Anterior cingulate cortex (tissue), 58 donors: ENCODE data around the gene ITGAV.

ENCODE experiments used
- DNase-seq, 58 donors: peaks; one replicate each; lab custom pipeline; 2025; lab: John Stamatoyannopoulos, UW

ITGAV gene

GRCh38 chr2:186610785-186611184 is 20.9 kb downstream of the ITGAV start:
- no peak for DNase-seq

- DNase-seq = no peak
Measured at GRCh38 chr2:186611526-186611925, 21.7 kb downstream of the ITGAV start.

DNA sequence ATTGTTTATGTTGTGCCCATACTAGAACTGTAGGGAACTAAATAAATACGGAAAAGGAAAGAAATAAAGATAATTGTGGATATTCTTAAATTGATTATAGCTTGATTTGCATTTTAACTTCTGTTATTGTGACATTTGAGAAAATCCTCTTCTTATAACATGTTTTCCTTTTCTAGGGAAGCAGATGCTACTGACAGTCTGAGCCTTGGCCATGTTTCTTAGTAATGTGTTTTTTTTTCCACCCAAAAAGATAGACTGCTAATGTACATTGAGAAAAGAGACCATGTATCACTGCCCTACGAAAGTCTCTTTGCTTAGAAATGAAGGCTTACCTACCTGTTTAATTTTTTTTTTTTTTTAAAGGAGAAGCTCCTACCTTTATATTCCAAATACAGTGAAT is 22.2 kb downstream of the ITGAV start:
- DNase-seq = no peak

DNA sequence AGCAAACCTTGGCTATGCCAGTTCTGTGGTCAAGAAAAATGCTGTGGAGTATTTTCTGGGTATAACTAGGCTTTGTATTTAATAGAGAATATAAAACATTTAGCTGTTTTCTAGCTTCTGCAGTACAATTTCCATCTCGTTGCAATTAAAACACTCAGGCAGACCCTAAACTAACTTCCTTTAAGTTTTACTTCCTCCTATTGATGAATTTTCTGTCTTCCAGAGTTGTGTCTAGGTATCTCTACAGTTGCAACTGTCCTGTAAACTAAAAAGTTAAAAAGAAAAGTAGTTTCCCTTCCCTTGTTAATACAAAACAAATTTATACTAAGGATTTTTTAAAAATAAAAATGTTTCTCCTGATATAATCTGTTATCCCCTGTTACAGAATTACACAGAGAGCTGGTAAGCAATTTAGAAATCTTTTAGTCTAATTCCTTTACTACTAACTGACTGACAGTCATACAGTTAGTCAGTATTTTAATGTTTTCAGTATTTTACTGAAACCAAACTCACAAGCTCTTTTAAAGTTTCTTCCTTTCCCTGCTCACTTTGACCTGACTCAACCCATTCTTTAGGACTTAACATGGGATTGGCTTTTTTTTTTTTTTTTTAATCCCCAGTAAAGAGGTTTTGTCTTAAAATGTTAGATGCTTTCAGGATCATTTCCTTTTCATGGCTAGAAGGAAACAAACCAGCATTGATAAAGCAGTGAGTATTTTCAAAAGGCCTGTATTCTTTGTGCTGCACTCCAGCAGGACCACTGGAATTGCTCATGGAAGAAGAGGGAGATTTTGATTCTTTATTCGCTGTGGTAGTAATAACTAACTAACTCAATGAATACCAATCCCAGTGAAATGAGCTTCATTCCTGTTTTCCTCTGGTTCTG is 22.9 kb downstream of the ITGAV start:
- no peak for DNase-seq

- no peak for DNase-seq
Measured at GRCh38 chr2:186614373-186614772, 24.5 kb downstream of the ITGAV start.

DNA sequence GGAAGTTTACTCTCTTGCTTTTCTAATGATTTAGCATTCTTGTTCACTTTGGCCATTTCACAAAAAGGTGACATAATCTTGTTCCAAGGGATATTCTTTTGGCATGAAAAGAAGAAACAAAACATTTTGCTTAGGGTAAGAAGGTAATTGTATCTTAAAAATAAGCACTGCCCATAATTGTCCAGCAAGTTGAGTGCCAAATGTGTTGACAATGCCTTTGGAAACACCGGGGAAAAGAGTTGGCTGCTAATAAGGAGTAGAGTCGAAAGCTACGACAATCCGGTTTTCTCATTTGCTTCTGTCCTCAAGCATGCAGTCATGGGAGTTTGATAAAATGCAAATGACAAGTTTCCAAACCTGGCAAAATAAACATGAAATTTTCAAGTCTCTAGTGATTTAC is 27.3 kb downstream of the ITGAV start:
- DNase-seq = no peak

DNA sequence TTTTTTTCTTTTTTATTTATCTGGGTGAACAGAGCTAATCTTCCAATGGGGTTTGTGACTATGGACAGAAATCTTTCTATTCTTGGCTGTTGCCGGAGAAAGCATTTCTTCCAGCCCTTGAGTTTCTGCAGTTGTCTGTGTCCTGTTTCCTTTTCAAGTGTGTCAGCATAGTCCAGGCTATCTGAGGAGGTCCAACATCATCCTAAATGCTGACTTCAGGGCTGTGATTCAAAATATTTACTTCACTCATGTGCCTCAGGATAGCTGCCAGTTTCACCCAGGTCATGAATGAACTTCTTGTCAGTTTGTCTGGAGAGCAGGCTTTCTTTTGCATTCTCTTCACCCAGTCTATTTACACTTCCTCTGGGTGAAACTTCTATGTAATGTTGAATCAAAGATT is 27.9 kb downstream of the ITGAV start:
- no peak for DNase-seq

DNA sequence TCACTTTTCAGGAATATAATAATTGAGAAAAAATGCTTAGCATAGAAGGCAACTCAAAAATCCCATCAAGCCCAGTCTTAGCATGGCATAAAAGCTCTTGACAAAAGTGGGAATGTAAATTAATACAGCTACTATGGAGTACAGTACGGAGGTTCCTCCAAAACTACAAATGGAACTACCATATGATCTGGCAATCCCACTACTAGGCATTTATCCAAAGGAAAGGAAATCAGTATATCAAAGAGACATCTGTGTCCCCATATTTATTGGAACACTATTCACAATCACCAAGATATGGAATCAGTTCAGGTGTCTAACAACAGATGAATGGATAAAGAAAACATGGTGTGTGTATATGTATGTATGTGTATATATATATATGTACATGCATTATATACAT is 28.8 kb downstream of the ITGAV start:
- DNase-seq = no peak

- DNase-seq = no peak
Measured at GRCh38 chr2:186623084-186623483, 33.2 kb downstream of the ITGAV start.

DNA sequence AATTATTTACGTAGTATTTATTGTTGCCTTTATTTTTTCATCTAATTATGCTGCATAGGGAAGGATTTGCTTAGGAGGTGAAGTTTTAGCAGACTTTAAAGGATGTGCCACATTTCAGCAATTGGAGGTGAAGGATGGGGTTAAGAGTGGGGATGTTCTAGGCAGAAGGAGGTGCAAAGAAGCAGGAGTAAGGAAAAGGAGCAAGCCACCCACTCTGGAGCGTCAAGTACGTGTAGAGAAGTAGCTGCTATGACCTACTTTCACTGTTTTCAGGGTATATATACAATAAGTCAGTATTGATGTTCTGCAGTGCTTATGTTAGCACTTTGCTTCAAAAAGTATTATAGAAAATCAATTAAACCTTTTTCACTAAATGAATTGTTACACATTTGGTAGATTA is 34.4 kb downstream of the ITGAV start:
- DNase-seq = no peak

DNA sequence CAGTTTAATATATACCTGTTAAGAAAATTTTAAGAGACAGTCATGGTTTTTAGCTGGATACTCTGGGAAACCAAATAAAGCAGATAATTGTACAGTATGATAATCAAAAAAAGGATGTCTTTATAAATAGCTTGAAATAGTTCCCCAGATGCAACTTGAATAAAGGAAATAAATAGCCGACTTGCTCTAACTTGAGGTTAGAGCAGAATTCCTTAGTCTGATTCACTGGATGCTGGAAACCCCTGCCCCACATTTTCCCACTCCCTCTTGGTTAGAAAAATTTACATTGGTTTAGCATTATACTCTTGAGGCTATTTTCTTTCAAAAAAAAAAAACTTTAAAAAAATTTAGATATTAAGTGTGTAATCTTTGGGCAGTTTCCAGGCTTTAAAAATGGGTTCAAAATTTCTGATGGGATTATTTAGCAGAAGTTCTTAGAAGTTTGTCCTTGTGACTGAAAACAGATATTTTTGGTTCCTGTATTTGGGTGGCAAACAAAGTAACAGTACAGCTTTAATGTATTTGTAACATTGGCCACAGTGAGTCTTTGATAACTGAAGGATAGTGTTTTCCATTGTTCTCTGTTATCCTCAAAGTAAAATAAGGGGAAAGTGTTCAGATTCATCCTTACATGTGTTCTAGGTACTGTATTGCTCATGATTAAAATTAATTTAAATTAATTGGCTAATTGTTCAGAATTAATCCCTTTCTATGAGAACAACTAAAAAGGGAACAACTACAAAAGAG is 39.6 kb downstream of the ITGAV start:
- DNase-seq = no peak

- DNase-seq = no peak
Measured at GRCh38 chr2:186632417-186632816, 42.6 kb downstream of the ITGAV start.

- no peak for DNase-seq
Measured at GRCh38 chr2:186634701-186635100, 44.8 kb downstream of the ITGAV start.

- no peak for DNase-seq
Measured at GRCh38 chr2:186636800-186637496, 47.1 kb downstream of the ITGAV start.

GRCh38 chr2:186637497-186637800 is 47.6 kb downstream of the ITGAV start:
- no peak for DNase-seq

GRCh38 chr2:186639939-186640338 is 50.1 kb downstream of the ITGAV start:
- DNase-seq = no peak

DNA sequence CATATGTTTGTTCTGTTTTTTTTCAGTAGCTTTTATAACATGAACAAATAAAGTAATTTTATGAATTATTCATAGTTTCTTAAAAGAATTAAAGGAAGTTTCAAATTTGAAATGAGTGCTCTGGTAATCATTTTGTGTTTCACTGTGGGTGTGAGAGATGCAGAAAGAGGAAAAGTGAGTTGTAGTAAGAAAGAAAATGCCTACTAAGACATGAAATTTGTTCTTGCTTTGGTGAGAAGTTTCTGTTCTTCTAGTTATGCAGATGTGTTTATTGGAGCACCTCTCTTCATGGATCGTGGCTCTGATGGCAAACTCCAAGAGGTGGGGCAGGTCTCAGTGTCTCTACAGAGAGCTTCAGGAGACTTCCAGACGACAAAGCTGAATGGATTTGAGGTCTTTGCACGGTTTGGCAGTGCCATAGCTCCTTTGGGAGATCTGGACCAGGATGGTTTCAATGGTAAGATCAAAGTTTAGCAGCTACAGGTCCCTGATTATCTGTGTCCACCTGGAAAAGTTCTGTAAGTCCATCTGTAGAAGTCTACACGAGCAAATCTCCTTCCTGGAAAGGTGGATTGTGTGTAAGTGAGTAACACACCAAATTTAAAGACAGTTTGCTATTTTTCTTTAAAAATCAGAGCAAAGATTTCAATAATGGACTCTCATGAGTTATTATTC is 51.4 kb downstream of the ITGAV start:
- DNase-seq = peak in 1 of 58 donors; percentile 2

DNA sequence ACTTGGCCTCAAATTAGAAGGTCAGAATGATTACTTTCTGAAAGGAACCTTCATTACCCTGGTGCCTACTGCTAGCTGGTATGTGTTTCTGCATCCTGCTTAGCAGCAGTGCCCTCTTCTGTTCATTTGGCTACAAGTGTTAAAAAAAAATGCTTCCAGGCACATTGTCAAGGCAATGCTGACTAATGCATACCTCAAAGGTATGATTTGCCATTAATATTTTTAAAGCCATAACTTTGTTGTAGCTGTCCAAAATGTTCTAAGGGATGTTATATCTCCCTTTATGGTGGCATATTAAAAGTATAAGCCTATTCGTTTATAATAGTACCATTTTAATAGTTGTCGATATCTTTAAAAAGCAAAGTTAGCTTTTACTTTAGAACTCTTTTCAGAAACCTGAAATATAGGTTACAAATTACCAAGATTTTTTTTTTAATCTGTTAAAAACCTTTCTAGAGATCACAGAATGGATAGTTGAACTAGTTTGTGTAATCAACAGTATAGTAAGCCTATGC is 52.0 kb downstream of the ITGAV start:
- DNase-seq = peak in 21 of 58 donors; percentile 2 to 66 (median 15)

GRCh38 chr2:186644791-186645190 is 54.9 kb downstream of the ITGAV start:
- no peak for DNase-seq

DNA sequence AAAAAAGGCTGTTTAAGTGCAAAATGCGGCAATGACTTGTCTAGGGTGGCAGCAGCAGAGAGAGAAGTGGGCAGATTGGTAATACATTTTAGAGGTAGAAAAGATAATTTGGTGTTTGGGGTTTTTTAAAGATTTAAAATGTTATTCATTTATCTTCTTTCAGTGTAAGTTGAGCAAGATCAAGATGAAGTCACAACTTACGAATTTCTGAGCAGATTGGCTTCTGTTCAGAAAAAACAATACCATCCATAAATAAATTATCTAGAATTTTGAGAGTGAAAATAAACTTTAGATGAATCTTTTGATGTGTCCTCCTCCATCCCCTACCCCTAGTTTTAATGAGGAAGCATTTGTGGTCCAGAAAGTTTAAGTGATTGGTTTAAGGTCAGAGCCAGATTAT is 56.1 kb downstream of the ITGAV start:
- DNase-seq = no peak

DNA sequence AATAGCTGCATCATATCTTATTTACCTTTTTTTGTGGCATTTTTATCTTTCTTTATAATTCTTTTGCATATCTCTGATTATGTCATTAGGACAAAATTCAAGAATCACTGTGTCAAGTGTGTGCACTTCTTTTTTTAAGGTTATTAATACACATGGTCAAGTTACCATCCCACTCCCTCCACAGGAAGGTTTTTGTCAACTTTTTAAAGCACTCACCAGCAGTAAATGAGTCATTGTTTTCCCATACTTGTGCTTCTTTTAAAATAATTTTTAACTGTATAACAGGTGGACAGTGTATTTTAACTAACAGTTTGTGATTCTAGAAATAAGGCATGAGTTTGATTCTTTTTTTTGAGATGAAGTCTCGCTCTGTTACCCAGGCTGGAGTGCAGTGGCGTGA is 58.3 kb downstream of the ITGAV start:
- no peak for DNase-seq
